HepG2 (cell line): Measurements from ENCODE around the gene C17orf75. TPM values are rescaled to one million over a fixed set of nuclear protein-coding genes. Genes with fewer than 3 reads are reported as not detected.
A peak's percentile ranks its signal among the peaks of the same experiment; 100 is the strongest.

Experiments
- ARID5B ChIP-seq: IDR thresholded peaks from 2 replicates; pipeline ENCODE4 v1.4.0; 2020; ENCODE audit warnings: mild to moderate bottlenecking, missing genetic modification reagents
- ARNTL ChIP-seq: sonication (generic); formaldehyde crosslinking; IDR thresholded peaks from 2 replicates; pipeline ENCODE4 v1.4.0; 2020; ENCODE audit warnings: mild to moderate bottlenecking, missing genetic modification reagents
- CCDC6 ChIP-seq: sonication (generic); formaldehyde crosslinking; IDR thresholded peaks from 2 replicates; pipeline ENCODE4 v1.8.1; 2022; ENCODE audit warnings: mild to moderate bottlenecking, missing genetic modification reagents, moderate library complexity
- FLYWCH1 ChIP-seq: sonication (generic); formaldehyde crosslinking; IDR thresholded peaks from 2 replicates; pipeline ENCODE4 v1.8.1; 2023; ENCODE audit warnings: mild to moderate bottlenecking, missing genetic modification reagents
- FOXM1 ChIP-seq: sonication (generic); formaldehyde crosslinking; IDR thresholded peaks from 2 replicates; pipeline ENCODE4 v1.5.0; 2020; ENCODE audit warnings: missing genetic modification reagents
- HHEX ChIP-seq: IDR thresholded peaks from 2 replicates; pipeline ENCODE4 v1.6.1; 2016; ENCODE audit warnings: control low read depth
- HNRNPLL ChIP-seq: fragments of 200-400 bp; formaldehyde crosslinking; IDR thresholded peaks from 2 replicates; pipeline ENCODE4 v1.6.1; 2017; ENCODE audit warnings: mild to moderate bottlenecking, low read depth, low read length; ENCODE audit not compliant: poor library complexity, severe bottlenecking
- HOMEZ ChIP-seq: IDR thresholded peaks from 2 replicates; pipeline ENCODE4 v1.6.1; 2016; ENCODE audit warnings: low read depth
- ISX ChIP-seq: sonication (generic); formaldehyde crosslinking; conservative IDR thresholded peaks from 2 replicates; pipeline ENCODE4 v1.5.0; 2020; ENCODE audit warnings: missing genetic modification reagents
- MXD1 ChIP-seq: sonication (generic); formaldehyde crosslinking; IDR thresholded peaks from 2 replicates; pipeline ENCODE4 v1.4.0; 2020; ENCODE audit warnings: mild to moderate bottlenecking, missing genetic modification reagents
- NFAT5 ChIP-seq: sonication (generic); formaldehyde crosslinking; IDR thresholded peaks from 2 replicates; pipeline ENCODE4 v1.4.0; 2020; ENCODE audit warnings: missing genetic modification reagents
- NFATC3 ChIP-seq: sonication (generic); formaldehyde crosslinking; IDR thresholded peaks from 2 replicates; pipeline ENCODE4 v1.5.1; 2020; ENCODE audit warnings: mild to moderate bottlenecking, missing genetic modification reagents
- PAF1 ChIP-seq: IDR thresholded peaks from 2 replicates; pipeline ENCODE4 v1.6.1; 2016; ENCODE audit warnings: missing genetic modification reagents, missing compliant biosample characterization
- PAX8 ChIP-seq: sonication (generic); formaldehyde crosslinking; IDR thresholded peaks from 2 replicates; pipeline ENCODE4 v1.8.0; 2022; ENCODE audit warnings: mild to moderate bottlenecking, missing genetic modification reagents, borderline replicate concordance
- ZNF12 ChIP-seq: sonication (generic); formaldehyde crosslinking; IDR thresholded peaks from 2 replicates; pipeline ENCODE4 v1.5.0; 2020; ENCODE audit warnings: missing genetic modification reagents
- ZNF354B ChIP-seq: sonication (generic); formaldehyde crosslinking; IDR thresholded peaks from 2 replicates; pipeline ENCODE4 v1.8.0; 2022; ENCODE audit warnings: mild to moderate bottlenecking, missing genetic modification reagents
- ZNF44 ChIP-seq: sonication (generic); formaldehyde crosslinking; IDR thresholded peaks from 2 replicates; pipeline ENCODE4 v1.5.1; 2020; ENCODE audit warnings: mild to moderate bottlenecking, missing genetic modification reagents
- ZNF543 ChIP-seq: sonication (generic); formaldehyde crosslinking; IDR thresholded peaks from 2 replicates; pipeline ENCODE4 v1.4.0; 2020; ENCODE audit warnings: mild to moderate bottlenecking, missing genetic modification reagents
- ZSCAN22 ChIP-seq: sonication (generic); formaldehyde crosslinking; IDR thresholded peaks from 2 replicates; pipeline ENCODE4 v1.4.0; 2020; ENCODE audit warnings: mild to moderate bottlenecking, missing genetic modification reagents
- polyA plus RNA-seq, 8 experiments: library from polyadenylated mRNA; depleted of rRNA in 3 of 8; stranded (reverse) in 7 of 8; unstranded in 1 of 8; fragments of >200 nt; fragmentation: Illumina TruSeq in 4 of 8; extraction: Trizol in 4 of 8; gene quantifications; 2 replicates each; pipeline versions ENCODE4 v1.2.1 to v1.2.3, GENCODE V29; 2011 to 2016; ENCODE audit warnings: low read depth in 4 of 8, missing spikeins in 1 of 8, mixed read lengths in 1 of 8; ENCODE audit not compliant: insufficient read depth in 1 of 8
- total RNA-seq, 5 experiments: library from RNA; depleted of rRNA; stranded (reverse); fragments of >200 nt; fragmentation: Illumina TruSeq; extraction: Trizol; gene quantifications; 2 replicates each; pipeline ENCODE4 v1.2.3, GENCODE V29; 2016; ENCODE audit warnings: low read depth in 1 of 5

The C17orf75 gene
- total and polyA plus RNA-seq, 2 of the 13 experiments (the other 11 are each of a cell fraction or from before 2014, with no cell fraction given), result 16.2 to 33.0 TPM

GRCh38 chr17:32349854-32350665 lies 8.1 kb upstream of the C17orf75 start, which contains the start of gene ZNF207 (continued):
- peak; percentile 66; the same call in 1 of the 2 replicates for TF ChIP-seq MXD1
- no peak for TF ChIP-seq ISX (CRISPR knock-in tag)
- TF ChIP-seq ARID5B (CRISPR knock-in tag), result peak; percentile 47
- TF ChIP-seq ZNF543 (CRISPR knock-in tag), result no peak
- no peak for TF ChIP-seq ZNF354B
- peak; percentile 87 for TF ChIP-seq ZNF44 (CRISPR knock-in tag)
- TF ChIP-seq ZSCAN22, result no peak
- TF ChIP-seq ARNTL (CRISPR knock-in tag), result no peak
- 0 out of 2 replicates have a peak, but pooled peaks have one; percentile 55 for TF ChIP-seq HHEX
- TF ChIP-seq PAX8, result no peak
- no peak for TF ChIP-seq PAF1 (CRISPR knock-in tag)
- TF ChIP-seq ZNF12 (CRISPR knock-in tag), result no peak
- TF ChIP-seq CCDC6 (CRISPR knock-in tag), result no peak; the same call in 1 of the 2 replicates
- TF ChIP-seq HOMEZ (CRISPR knock-in tag), result peak; percentile 81; the same call in 1 of the 2 replicates
- no peak for TF ChIP-seq NFAT5 (CRISPR knock-in tag)
- TF ChIP-seq HNRNPLL, result peak; percentile 40
- no peak for TF ChIP-seq NFATC3 (CRISPR knock-in tag)
- TF ChIP-seq FOXM1 (CRISPR knock-in tag), result no peak
- no peak for TF ChIP-seq FLYWCH1
